Hepatocyte (in vitro differentiated cells): ENCODE measurements around the gene DCUN1D1. TPM values are rescaled to one million over a fixed set of nuclear protein-coding genes. Genes with fewer than 3 reads are reported as not detected.

ENCODE experiments used
- DNase-seq: peaks from one replicate; pipeline ENCODE4 v3.0.0-alpha.2; 2016; ENCODE audit warnings: low spot score
- H2AFZ ChIP-seq: fragments of 200-600 bp; sonication (generic); 2 replicates; pipeline ENCODE4 v1.6.0; 2016; ENCODE audit warnings: antibody characterized with exemption, mild to moderate bottlenecking
- H3K27ac ChIP-seq: fragments of 200-600 bp; sonication (generic); 2 replicates; pipeline ENCODE4 v1.5.1; 2016; ENCODE audit warnings: mild to moderate bottlenecking
- H3K27me3 ChIP-seq: fragments of 200-600 bp; sonication (generic); 2 replicates; pipeline ENCODE4 v1.6.1; 2016
- H3K36me3 ChIP-seq: fragments of 200-600 bp; sonication (generic); replicated peaks from 2 replicates; pipeline ENCODE4 v1.5.1; 2016; ENCODE audit warnings: low read depth; ENCODE audit not compliant: insufficient read depth
- H3K4me1 ChIP-seq: fragments of 200-600 bp; sonication (generic); 2 replicates; pipeline ENCODE4 v1.5.1; 2016; ENCODE audit warnings: mild to moderate bottlenecking, moderate library complexity; ENCODE audit not compliant: insufficient read depth
- H3K4me2 ChIP-seq: fragments of 200-600 bp; sonication (generic); 2 replicates; pipeline ENCODE4 v1.6.0; 2016
- H3K4me3 ChIP-seq: fragments of 200-600 bp; sonication (generic); 2 replicates; pipeline ENCODE4 v1.5.1; 2016; ENCODE audit warnings: mild to moderate bottlenecking
- H3K79me2 ChIP-seq: fragments of 200-600 bp; sonication (generic); 2 replicates; pipeline ENCODE4 v1.6.0; 2017; ENCODE audit warnings: mild to moderate bottlenecking
- H3K9me2 ChIP-seq: fragments of 200-600 bp; sonication (generic); replicated peaks from 2 replicates; pipeline ENCODE4 v1.6.0; 2017; ENCODE audit warnings: mild to moderate bottlenecking; ENCODE audit not compliant: insufficient read depth
- H3K9me3 ChIP-seq: fragments of 200-600 bp; sonication (generic); 2 replicates; pipeline ENCODE4 v1.5.1; 2016; ENCODE audit warnings: low read depth, mild to moderate bottlenecking
- H4K20me1 ChIP-seq: fragments of 200-600 bp; sonication (generic); 2 replicates; pipeline ENCODE4 v1.6.0; 2016; ENCODE audit warnings: mild to moderate bottlenecking; ENCODE audit not compliant: insufficient read depth, poor library complexity, severe bottlenecking
- CTCF ChIP-seq: fragments of 200-600 bp; sonication (generic); IDR thresholded peaks from 2 replicates; pipeline ENCODE4 v1.5.1; 2016; ENCODE audit warnings: antibody characterized with exemption, mild to moderate bottlenecking; ENCODE audit not compliant: poor library complexity
- EZH2 ChIP-seq: fragments of 200-600 bp; sonication (generic); IDR thresholded peaks from 2 replicates; pipeline ENCODE4 v1.6.1; 2016; ENCODE audit warnings: antibody characterized with exemption, mild to moderate bottlenecking, borderline replicate concordance
- EZH2phosphoT487 ChIP-seq: fragments of 200-600 bp; sonication (generic); IDR thresholded peaks from one replicate; pipeline ENCODE4 v1.6.1; 2018; ENCODE audit warnings: antibody characterized with exemption, mild to moderate bottlenecking, low read depth, moderate library complexity; ENCODE audit not compliant: unreplicated experiment, severe bottlenecking
- WGBS: methylation state at CpG from one replicate; pipeline ENCODE4 v1.1.6; 2016; ENCODE audit warnings: low lambda C conversion rate; ENCODE audit errors: missing lambda C conversion rate; 5-methylcytosine and 5-hydroxymethylcytosine counted together
- polyA plus RNA-seq: library from polyadenylated mRNA; unstranded; fragments of >200 nt; fragmentation: Nextera tagmentation; extraction: Ambion mirVana; gene quantifications from 2 replicates; pipeline ENCODE4 v1.2.1, GENCODE V29; 2016
- total RNA-seq: library from RNA; depleted of rRNA; stranded (reverse); fragments of >200 nt; gene quantifications from 2 replicates; pipeline ENCODE4 v1.2.3, GENCODE V29; 2014

DCUN1D1 gene
- total RNA-seq (41.5 and 49.2 TPM in 2 replicates), polyA plus RNA-seq (22.2 and 23.8 TPM in 2 replicates)

DNA sequence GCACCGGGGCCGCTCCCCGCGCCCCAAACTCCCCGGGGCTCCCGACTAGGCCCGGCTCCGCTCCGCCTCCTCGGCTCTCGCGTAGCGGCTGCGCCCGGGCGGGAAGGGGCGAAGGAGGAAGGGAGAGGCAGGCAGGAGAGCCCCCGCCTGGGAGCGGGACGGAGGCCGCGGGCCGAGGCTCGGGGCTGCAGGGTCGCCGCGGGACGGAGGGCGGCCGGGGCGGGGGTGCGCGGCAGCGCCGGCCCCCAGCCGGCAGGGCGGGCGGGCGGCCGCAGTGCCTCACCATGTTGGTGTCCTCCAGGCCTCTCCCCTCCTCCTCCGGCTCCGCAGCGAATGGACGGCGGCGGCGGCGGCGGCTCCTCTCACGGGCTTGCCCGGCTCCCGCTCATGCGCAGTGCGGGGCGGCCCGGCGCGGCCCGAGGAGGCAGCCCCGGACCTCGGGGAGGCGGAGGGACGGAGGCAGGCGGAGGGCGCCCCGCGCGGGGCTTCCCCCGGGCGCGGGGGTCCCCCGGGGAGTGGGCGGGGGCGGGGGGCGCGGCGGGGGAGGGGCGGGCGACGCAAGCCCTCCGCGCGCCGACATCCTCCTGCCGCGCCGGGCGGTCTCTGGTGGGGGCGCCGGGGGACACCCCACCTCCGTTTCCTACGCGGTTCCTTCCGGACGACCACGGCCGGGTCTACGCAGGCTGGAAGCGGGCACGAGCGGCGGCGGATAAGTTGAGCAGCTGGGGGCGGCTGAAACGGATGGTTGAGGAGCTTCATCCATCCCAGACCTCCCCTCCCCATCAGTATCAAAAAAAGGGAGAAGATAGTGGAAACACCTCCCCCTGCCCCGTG, at the start of gene DCUN1D1:
Gene DCUN1D1, minus strand, starts transcription at position 335 of the 834 bp plus-strand sequence. Its CDS starts 49 bp downstream, at position 286.
- Histone ChIP-seq H3K4me1 (peaks cover 12% of the 10 kb centered on the region), H3K4me3 (peak within 1 kb of the TSS; percentile 94), H4K20me1 (peaks cover 25% of the 10 kb centered on the region), H3K27me3 (no peaks in the 10 kb centered on the region), H3K79me2 (peaks cover 46% of the 10 kb centered on the region), H3K9me2 (no peaks in the 10 kb centered on the region), H3K4me2 (peak within 1 kb of the TSS; percentile 92), H2AFZ (peak within 1 kb of the TSS; percentile 98), H3K27ac (peak within 1 kb of the TSS; percentile 77), H3K9me3 (no peaks in the 10 kb centered on the region), H3K36me3 (no peaks in the 10 kb centered on the region)
- DNase-seq, result peak; percentile 95
- WGBS, result 3% methylated on average over 45 of the region's 106 CpGs
- no peak for TF ChIP-seq EZH2phosphoT487
- TF ChIP-seq CTCF, result no peak
- no peak for TF ChIP-seq EZH2

- no peaks in the 10 kb centered on the region for H3K9me2 ChIP-seq
- no peaks in the 10 kb centered on the region for H4K20me1 ChIP-seq
- no peak overlapping the region for H3K4me2 ChIP-seq
- H3K4me1 ChIP-seq, result no peaks in the 10 kb centered on the region
- H3K9me3 ChIP-seq, result no peaks in the 10 kb centered on the region
- no peak overlapping the region for H2AFZ ChIP-seq
- no peak for TF ChIP-seq EZH2phosphoT487
- no peak for TF ChIP-seq CTCF
- no peak for TF ChIP-seq EZH2
- H3K4me3 ChIP-seq, result no peak overlapping the region
- H3K79me2 ChIP-seq, result no peaks in the 10 kb centered on the region
- WGBS, result 85% methylated on average over 3 of the region's 3 CpGs
- H3K36me3 ChIP-seq, result no peaks in the 10 kb centered on the region
- H3K27ac ChIP-seq, result no peak overlapping the region
- no peaks in the 10 kb centered on the region for H3K27me3 ChIP-seq
- no peak for DNase-seq
Measured at GRCh38 chr3:183028416-183028815, 48.1 kb upstream of the DCUN1D1 start.

DNA sequence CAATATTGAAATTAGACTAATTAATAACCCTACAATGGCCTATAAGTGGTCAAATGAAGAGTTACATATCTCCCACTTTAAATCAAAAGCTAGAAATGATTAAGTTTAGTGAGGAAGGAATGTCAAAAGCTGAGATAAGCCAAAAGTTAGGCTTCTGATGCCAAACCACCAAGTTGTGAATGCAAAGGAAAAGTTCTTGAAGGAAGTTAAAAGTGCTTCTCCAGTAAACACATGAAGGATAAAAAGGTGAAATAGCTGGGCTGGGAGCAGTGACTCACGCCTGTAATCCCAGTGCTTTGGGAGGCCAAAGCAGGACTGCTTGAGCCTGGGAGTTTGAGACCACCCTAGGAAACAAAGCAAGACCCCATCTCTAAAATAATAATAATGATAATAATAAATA, 46.9 kb upstream of the DCUN1D1 start:
- TF ChIP-seq EZH2phosphoT487 (no peak), CTCF (no peak), EZH2 (no peak)
- H3K9me2 ChIP-seq, result no peaks in the 10 kb centered on the region
- H3K27ac ChIP-seq, result no peak overlapping the region
- no peak overlapping the region for H3K4me2 ChIP-seq
- no peaks in the 10 kb centered on the region for H3K4me1 ChIP-seq
- no peaks in the 10 kb centered on the region for H3K36me3 ChIP-seq
- H4K20me1 ChIP-seq, result no peaks in the 10 kb centered on the region
- no peaks in the 10 kb centered on the region for H3K79me2 ChIP-seq
- H3K27me3 ChIP-seq, result no peaks in the 10 kb centered on the region
- no peak overlapping the region for H3K4me3 ChIP-seq
- no peak overlapping the region for H2AFZ ChIP-seq
- DNase-seq, result no peak
- WGBS, result 92% methylated on average over 1 of the region's 1 CpG
- no peaks in the 10 kb centered on the region for H3K9me3 ChIP-seq
